ENCODE measurements around the gene TXNDC5. TPM values are rescaled to one million over a fixed set of nuclear protein-coding genes. Genes with fewer than 3 reads are reported as not detected.
"Not testable (repeated sequence)": the region's sequence is repeated elsewhere in the genome, so short reads cannot be mapped to it uniquely, and the experiment has no call there.

TXNDC5 gene
- total RNA-seq, 6 experiments from 2014 or later = 226 to 280 (median 258) TPM

DNA sequence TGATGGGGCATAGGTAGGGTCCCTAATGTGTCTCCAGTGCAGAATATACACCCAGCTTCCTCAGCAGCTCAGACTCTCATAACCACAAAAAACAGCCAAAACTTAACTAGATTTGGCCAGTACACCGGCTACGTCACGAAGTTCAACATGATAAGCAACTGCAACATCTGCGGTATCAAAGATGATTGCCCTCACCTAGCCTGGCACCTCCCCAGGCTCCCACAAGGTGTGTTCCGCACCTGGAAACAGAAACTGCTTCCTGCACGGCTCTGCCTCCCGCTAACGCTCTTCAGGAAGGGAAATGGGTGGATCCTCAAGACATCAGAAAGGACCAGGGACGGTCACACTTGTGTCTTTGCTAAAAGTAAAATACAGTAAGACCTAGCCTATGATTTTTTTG, 9.5 kb downstream of the TXNDC5 start:
- no peaks in the 10 kb centered on the region; the same call in 1 of the 2 replicates for H3K27me3 Mint-ChIP-seq (ENCODE audit: insufficient read depth)
- no peaks in the 10 kb centered on the region for H3K4me1 Mint-ChIP-seq (ENCODE audit: low read depth)
- TF ChIP-seq, protein P1, sequence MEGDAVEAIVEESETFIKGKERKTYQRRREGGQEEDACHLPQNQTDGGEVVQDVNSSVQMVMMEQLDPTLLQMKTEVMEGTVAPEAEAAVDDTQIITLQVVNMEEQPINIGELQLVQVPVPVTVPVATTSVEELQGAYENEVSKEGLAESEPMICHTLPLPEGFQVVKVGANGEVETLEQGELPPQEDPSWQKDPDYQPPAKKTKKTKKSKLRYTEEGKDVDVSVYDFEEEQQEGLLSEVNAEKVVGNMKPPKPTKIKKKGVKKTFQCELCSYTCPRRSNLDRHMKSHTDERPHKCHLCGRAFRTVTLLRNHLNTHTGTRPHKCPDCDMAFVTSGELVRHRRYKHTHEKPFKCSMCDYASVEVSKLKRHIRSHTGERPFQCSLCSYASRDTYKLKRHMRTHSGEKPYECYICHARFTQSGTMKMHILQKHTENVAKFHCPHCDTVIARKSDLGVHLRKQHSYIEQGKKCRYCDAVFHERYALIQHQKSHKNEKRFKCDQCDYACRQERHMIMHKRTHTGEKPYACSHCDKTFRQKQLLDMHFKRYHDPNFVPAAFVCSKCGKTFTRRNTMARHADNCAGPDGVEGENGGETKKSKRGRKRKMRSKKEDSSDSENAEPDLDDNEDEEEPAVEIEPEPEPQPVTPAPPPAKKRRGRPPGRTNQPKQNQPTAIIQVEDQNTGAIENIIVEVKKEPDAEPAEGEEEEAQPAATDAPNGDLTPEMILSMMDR (IDR thresholded peaks at IDR 0.05) = no peak
- no peak overlapping the region for H3K4me3 Mint-ChIP-seq
- no peaks in the 10 kb centered on the region for H3K9me3 Mint-ChIP-seq
- no peak for DNase-seq
- H3K27ac Mint-ChIP-seq = no peak overlapping the region
- peaks cover 17% of the 10 kb centered on the region for H3K36me3 Mint-ChIP-seq (ENCODE audit: low read depth)

DNA sequence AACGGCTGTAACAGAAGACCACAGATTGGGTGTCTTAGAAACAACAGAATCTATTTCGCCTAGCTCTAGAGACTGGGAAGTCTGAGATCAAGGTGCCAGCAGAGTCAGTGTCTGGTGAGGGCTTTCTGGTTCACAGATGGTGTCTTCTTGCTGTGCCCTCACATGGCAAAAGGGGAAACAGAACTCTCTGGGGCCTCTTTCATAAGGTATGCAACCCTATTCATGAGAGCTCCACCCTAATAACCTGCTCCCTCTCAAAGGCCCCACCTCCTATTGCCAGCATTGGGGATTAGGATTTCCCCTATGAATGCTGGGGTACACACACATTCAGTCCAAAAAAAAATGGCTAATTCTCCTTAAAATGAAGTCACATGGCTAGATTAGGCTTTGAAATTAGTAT, 10.0 kb downstream of the TXNDC5 start:
- TF ChIP-seq, protein P1 (IDR thresholded peaks at IDR 0.05) = no peak
- H3K27me3 Mint-ChIP-seq (ENCODE audit: insufficient read depth) = no peaks in the 10 kb centered on the region; the same call in 1 of the 2 replicates
- no peaks in the 10 kb centered on the region for H3K9me3 Mint-ChIP-seq
- peaks cover 17% of the 10 kb centered on the region for H3K36me3 Mint-ChIP-seq (ENCODE audit: low read depth)
- H3K4me1 Mint-ChIP-seq (ENCODE audit: low read depth) = no peaks in the 10 kb centered on the region
- no peak for DNase-seq
- H3K4me3 Mint-ChIP-seq = no peak overlapping the region
- H3K27ac Mint-ChIP-seq = no peak overlapping the region

DNA sequence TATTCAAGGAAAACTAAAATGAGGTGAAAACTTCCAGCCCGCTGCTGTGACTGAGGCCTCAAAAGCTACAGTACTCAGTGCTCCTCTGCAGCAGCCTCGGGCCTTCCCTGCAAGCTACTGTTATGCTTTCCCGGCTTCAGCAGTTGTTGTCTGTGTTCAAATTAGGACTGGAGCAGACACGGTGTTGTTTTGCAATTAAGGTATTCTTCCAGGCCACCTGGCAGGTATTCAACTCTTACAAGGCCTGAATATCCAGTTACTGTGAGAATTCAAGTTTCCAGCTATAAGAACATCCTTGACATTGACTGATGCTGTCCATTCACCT, 10.7 kb downstream of the TXNDC5 start:
- H3K4me3 Mint-ChIP-seq = no peak overlapping the region
- H3K4me1 Mint-ChIP-seq (ENCODE audit: low read depth) = no peaks in the 10 kb centered on the region
- no peak for DNase-seq
- H3K36me3 Mint-ChIP-seq (ENCODE audit: low read depth) = peaks cover 17% of the 10 kb centered on the region
- H3K27ac Mint-ChIP-seq = no peak overlapping the region
- H3K9me3 Mint-ChIP-seq = no peaks in the 10 kb centered on the region
- TF ChIP-seq, protein P1 (IDR thresholded peaks at IDR 0.05) = no peak
- H3K27me3 Mint-ChIP-seq (ENCODE audit: insufficient read depth) = no peaks in the 10 kb centered on the region; the same call in 1 of the 2 replicates

DNA sequence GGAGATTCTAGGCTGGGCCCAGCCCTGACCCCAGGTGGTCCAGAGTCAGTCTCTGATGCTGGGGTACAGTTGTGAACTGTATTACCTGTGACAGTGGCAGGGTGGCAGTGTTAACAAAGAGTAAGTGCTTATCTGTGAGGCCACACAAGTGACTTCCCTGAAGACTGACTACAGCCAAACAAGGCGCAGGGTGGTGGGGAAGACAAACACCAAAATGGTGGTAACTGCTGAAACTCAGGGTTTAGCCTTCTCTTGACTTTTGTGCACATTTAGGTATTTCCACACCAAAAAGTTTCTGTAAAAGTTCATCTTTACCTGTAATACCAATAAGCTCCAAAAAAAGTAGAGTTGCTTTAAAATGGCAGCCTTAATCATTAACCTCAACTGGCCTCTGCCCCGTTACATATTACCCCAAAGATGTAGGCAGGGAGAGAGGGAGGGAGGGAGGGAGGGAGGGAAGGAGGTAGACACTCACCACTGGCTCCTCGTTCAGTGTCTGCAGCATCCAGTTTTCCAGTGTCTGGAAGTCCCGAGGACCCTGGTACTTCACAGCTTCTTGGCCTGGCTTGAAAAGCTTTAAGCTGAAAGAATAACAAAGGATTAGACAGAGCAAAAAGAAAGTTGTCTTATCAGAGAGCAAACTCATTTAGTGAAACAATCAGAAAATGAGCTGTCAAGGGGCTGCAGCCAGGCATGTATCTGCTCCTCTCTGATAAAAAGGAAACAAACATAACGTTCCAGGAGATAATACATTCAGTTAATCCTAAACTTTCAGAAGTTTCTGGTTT, 11.3 kb downstream of the TXNDC5 start:
- no peaks in the 10 kb centered on the region for H3K9me3 Mint-ChIP-seq
- H3K27me3 Mint-ChIP-seq (ENCODE audit: insufficient read depth) = no peaks in the 10 kb centered on the region; the same call in 1 of the 2 replicates
- H3K36me3 Mint-ChIP-seq (ENCODE audit: low read depth) = peaks cover 17% of the 10 kb centered on the region
- no peaks in the 10 kb centered on the region for H3K4me1 Mint-ChIP-seq (ENCODE audit: low read depth)
- no peak for DNase-seq
- TF ChIP-seq, protein P1 (IDR thresholded peaks at IDR 0.05) = no peak; the same call in 1 of the 2 replicates
- H3K27ac Mint-ChIP-seq = no peak overlapping the region
- H3K4me3 Mint-ChIP-seq = no peak overlapping the region

DNA sequence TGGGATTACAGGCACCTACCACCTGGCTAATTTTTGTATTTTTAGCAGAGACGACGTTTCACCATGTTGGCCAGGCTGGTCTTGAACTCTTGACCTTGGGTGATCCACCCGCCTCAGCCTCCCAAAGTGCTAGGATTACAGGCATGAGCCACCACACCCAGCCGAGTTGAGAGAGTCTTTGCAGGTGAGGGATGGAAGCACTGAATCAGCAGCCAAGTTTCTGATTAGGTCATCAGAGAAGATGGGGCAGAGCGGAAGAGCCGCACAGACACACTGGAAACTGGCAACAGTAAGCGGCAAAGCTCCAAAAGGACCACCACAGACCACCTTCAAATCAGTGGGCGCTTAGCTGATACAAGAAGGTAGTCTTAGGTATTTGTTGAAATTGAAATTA, 12.4 kb downstream of the TXNDC5 start:
- Mint-ChIP-seq H3K27ac (0 out of 2 replicates have a peak overlapping the region, but pooled peaks have one; percentile 7), H3K36me3 (ENCODE audit: low read depth) (peaks cover 24% of the 10 kb centered on the region)
- not testable (repeated sequence) for H3K4me3 Mint-ChIP-seq; H3K4me1 Mint-ChIP-seq (ENCODE audit: low read depth); DNase-seq; H3K27me3 Mint-ChIP-seq (ENCODE audit: insufficient read depth); H3K9me3 Mint-ChIP-seq

DNA sequence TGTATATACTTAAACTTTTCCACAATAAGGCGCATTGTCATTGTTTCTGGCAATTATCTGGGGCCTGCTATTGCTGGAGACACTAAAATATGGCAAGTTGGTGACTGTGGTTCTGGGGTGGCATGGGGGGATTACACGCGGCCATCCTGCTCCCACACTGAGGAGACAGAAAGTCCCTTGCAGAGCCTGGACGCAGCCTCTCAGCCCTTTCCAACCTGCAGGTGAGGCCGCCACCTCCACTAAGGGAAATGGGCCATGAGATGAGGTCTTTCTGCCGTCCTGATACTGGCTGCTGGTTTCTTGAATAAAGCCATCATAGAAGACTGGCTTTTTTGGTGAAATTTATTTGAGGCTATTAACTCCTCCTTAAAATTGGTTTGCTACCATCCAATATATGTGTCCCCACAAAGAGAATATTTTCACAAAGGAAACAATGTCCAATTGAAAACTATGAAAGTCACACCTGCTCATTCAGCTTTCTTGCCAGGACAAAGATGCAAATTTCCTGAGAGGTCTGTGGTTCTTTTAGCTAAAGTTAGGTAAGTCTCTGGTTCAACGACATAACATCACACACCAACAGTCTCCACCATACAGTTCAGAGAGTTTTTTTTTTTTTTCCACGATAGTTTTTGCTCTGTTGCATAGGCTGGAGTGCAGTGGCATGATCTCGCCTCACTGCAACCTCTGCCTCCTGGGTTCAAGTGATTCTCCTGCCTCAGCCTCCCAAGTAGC, 13.0 kb downstream of the TXNDC5 start:
- Mint-ChIP-seq H3K4me1 (ENCODE audit: low read depth) (no peaks in the 10 kb centered on the region), H3K4me3 (no peak overlapping the region), H3K36me3 (ENCODE audit: low read depth) (peaks cover 26% of the 10 kb centered on the region), H3K27ac (0 out of 2 replicates have a peak overlapping the region, but pooled peaks have one; percentile 7), H3K27me3 (ENCODE audit: insufficient read depth) (no peaks in the 10 kb centered on the region; the same call in 1 of the 2 replicates), H3K9me3 (no peaks in the 10 kb centered on the region)
- no peak for DNase-seq
- TF ChIP-seq, protein P1 (IDR thresholded peaks at IDR 0.05) = no peak

Measured in HFFc6 (cell line).